Islet of Langerhans (tissue), 1 donor: Measurements from ENCODE around the gene C3orf49.

Experiments
- FAIRE-seq: peaks from one replicate; lab custom pipeline; 2011; peaks lifted over from hg19 to GRCh38; lab: Jason Lieb, UNC

The C3orf49 gene

GRCh38 chr3:63853106-63853505 lies 34.0 kb downstream of the C3orf49 start:
- no peak for FAIRE-seq

GRCh38 chr3:63855333-63855940 lies 36.3 kb downstream of the C3orf49 start:
- FAIRE-seq = no peak

- no peak for FAIRE-seq
Observed at GRCh38 chr3:63857311-63857710, 38.2 kb downstream of the C3orf49 start.

GRCh38 chr3:63860776-63861175 lies 41.7 kb downstream of the C3orf49 start:
- no peak for FAIRE-seq

GRCh38 chr3:63861306-63861705 lies 42.2 kb downstream of the C3orf49 start:
- FAIRE-seq = no peak

GRCh38 chr3:63862804-63863149 lies 43.7 kb downstream of the C3orf49 start:
- no peak for FAIRE-seq

- FAIRE-seq = no peak
Observed at GRCh38 chr3:63863150-63864007, 44.3 kb downstream of the C3orf49 start, which contains the start of the genes ATXN7 and THOC7. Gene ATXN7 (plus strand): TSS chr3:63863867. CDS start chr3:63912599, 48,732 bp downstream. Gene THOC7 (minus strand): TSS chr3:63863805. CDS start chr3:63863790, 15 bp downstream.

- no peak for FAIRE-seq
Observed at GRCh38 chr3:63864008-63864964, 45.2 kb downstream of the C3orf49 start.

GRCh38 chr3:63864965-63865327 lies 45.8 kb downstream of the C3orf49 start:
- FAIRE-seq = no peak

- no peak for FAIRE-seq
Observed at GRCh38 chr3:63867225-63867624, 48.1 kb downstream of the C3orf49 start.

GRCh38 chr3:63869940-63870614 lies 51.0 kb downstream of the C3orf49 start:
- no peak for FAIRE-seq

GRCh38 chr3:63870615-63871005 lies 51.5 kb downstream of the C3orf49 start:
- no peak for FAIRE-seq

GRCh38 chr3:63872135-63872924 lies 53.2 kb downstream of the C3orf49 start:
- FAIRE-seq = no peak

GRCh38 chr3:63874769-63875168 lies 55.7 kb downstream of the C3orf49 start:
- FAIRE-seq = no peak

GRCh38 chr3:63875510-63875909 lies 56.4 kb downstream of the C3orf49 start:
- no peak for FAIRE-seq

- FAIRE-seq = no peak
Observed at GRCh38 chr3:63876260-63876659, 57.2 kb downstream of the C3orf49 start.

GRCh38 chr3:63877737-63878393 lies 58.8 kb downstream of the C3orf49 start:
- FAIRE-seq = no peak

- no peak for FAIRE-seq
Observed at GRCh38 chr3:63878394-63879060, 59.4 kb downstream of the C3orf49 start.

GRCh38 chr3:63880653-63881052 lies 61.6 kb downstream of the C3orf49 start:
- FAIRE-seq = no peak

- no peak for FAIRE-seq
Observed at GRCh38 chr3:63886858-63887257, 67.8 kb downstream of the C3orf49 start.
